HG03064 (cell line): ENCODE measurements around the gene GALNT10.

ENCODE experiments used
- ATAC-seq: cut with Tn5 transposase; IDR thresholded peaks from one replicate; pipeline ENCODE4 v1.9.1; 2021; ENCODE audit warnings: low read depth; ENCODE audit not compliant: unreplicated experiment

Gene GALNT10

GRCh38 chr5:154178661-154179060, 11.9 kb upstream of the GALNT10 start:
- no peak for ATAC-seq

- ATAC-seq = no peak
Observed at GRCh38 chr5:154179846-154180710, 10.5 kb upstream of the GALNT10 start.

GRCh38 chr5:154181161-154181560, 9.4 kb upstream of the GALNT10 start:
- no peak for ATAC-seq

GRCh38 chr5:154189256-154189818, 1.2 kb upstream of the GALNT10 start:
- ATAC-seq = peak; percentile 5

GRCh38 chr5:154189819-154190594, 526 bp upstream of the GALNT10 start:
- peak; percentile 80 for ATAC-seq

- ATAC-seq = no peak
Observed at GRCh38 chr5:154191467-154192261, 1.1 kb downstream of the GALNT10 start.

- ATAC-seq = no peak
Observed at GRCh38 chr5:154193283-154193682, 2.8 kb downstream of the GALNT10 start.

GRCh38 chr5:154193701-154194121, 3.2 kb downstream of the GALNT10 start:
- no peak for ATAC-seq

- no peak for ATAC-seq
Observed at GRCh38 chr5:154194345-154195329, 4.1 kb downstream of the GALNT10 start.

- no peak for ATAC-seq
Observed at GRCh38 chr5:154196281-154196680, 5.7 kb downstream of the GALNT10 start.

GRCh38 chr5:154196955-154197652, 6.6 kb downstream of the GALNT10 start:
- no peak for ATAC-seq

- ATAC-seq = peak; percentile 46
Observed at GRCh38 chr5:154197801-154198491, 7.4 kb downstream of the GALNT10 start.

GRCh38 chr5:154198611-154199230, 8.2 kb downstream of the GALNT10 start:
- ATAC-seq = no peak

GRCh38 chr5:154199263-154199662, 8.7 kb downstream of the GALNT10 start:
- ATAC-seq = no peak

GRCh38 chr5:154199671-154200220, 9.2 kb downstream of the GALNT10 start:
- no peak for ATAC-seq

GRCh38 chr5:154200221-154200620, 9.7 kb downstream of the GALNT10 start:
- ATAC-seq = no peak

GRCh38 chr5:154201108-154201769, 10.7 kb downstream of the GALNT10 start:
- no peak for ATAC-seq
